LNCaP clone FGC (cell line): Measurements from ENCODE around the gene SGIP1.

ENCODE experiments used
- DNase-seq: peaks from one replicate; pipeline ENCODE4 v3.0.0-alpha.2; 2011; ENCODE audit warnings: low read depth
- H3K4me3 ChIP-seq: 2 replicates; pipeline ENCODE4 v1.5.1; 2011; ENCODE audit warnings: mild to moderate bottlenecking, low read depth, low read length, control low read depth
- TF ChIP-seq, protein P1 (sequence below): IDR thresholded peaks from 2 replicates; pipeline ENCODE4 v1.5.1; 2012; ENCODE audit warnings: mild to moderate bottlenecking; ENCODE audit not compliant: control insufficient read depth, insufficient read depth; ENCODE audit errors: extremely low read depth

Gene SGIP1

DNA sequence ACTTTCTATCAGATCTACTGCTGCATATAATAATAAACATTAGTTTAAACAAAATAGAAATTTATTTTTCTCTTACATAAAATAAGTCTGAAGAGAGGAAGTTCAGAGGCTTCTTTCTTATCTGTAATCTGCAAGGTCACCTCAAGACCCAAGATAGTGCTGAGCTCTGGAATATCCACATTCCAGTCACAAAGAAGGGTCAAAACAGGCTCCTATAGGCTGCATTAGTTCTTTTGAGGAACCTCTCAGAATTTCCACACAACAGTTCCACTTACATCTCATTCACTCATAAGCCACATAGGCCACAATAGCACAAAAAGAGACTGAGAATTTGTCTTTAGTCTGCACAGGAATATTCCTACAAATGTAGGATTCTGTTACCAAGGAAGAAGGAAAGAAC lies 233.7 kb downstream of the SGIP1 start:
- no peak overlapping the region for H3K4me3 ChIP-seq
- DNase-seq = no peak
- TF ChIP-seq, protein P1, sequence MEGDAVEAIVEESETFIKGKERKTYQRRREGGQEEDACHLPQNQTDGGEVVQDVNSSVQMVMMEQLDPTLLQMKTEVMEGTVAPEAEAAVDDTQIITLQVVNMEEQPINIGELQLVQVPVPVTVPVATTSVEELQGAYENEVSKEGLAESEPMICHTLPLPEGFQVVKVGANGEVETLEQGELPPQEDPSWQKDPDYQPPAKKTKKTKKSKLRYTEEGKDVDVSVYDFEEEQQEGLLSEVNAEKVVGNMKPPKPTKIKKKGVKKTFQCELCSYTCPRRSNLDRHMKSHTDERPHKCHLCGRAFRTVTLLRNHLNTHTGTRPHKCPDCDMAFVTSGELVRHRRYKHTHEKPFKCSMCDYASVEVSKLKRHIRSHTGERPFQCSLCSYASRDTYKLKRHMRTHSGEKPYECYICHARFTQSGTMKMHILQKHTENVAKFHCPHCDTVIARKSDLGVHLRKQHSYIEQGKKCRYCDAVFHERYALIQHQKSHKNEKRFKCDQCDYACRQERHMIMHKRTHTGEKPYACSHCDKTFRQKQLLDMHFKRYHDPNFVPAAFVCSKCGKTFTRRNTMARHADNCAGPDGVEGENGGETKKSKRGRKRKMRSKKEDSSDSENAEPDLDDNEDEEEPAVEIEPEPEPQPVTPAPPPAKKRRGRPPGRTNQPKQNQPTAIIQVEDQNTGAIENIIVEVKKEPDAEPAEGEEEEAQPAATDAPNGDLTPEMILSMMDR = no peak

DNA sequence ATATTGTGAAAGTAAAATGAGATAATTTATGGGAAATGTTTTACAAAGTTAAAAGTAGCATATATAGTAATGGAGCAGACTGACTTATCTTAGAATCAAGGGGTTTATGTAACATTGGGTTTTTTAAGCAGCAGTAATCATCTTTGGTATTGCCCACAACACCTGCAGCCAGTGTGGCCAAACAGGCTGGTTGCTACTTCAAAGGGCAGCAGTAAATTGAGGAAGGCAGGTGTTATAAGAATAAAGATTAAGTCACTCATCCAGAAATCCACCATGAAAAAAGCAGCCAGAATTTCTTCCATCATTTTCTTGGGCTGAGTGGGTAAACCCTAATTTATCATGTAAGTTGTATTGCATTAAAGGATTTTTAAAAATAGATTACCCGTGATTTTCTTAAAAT lies 235.0 kb downstream of the SGIP1 start:
- no peak overlapping the region for H3K4me3 ChIP-seq
- TF ChIP-seq, protein P1 = no peak
- no peak for DNase-seq

DNA sequence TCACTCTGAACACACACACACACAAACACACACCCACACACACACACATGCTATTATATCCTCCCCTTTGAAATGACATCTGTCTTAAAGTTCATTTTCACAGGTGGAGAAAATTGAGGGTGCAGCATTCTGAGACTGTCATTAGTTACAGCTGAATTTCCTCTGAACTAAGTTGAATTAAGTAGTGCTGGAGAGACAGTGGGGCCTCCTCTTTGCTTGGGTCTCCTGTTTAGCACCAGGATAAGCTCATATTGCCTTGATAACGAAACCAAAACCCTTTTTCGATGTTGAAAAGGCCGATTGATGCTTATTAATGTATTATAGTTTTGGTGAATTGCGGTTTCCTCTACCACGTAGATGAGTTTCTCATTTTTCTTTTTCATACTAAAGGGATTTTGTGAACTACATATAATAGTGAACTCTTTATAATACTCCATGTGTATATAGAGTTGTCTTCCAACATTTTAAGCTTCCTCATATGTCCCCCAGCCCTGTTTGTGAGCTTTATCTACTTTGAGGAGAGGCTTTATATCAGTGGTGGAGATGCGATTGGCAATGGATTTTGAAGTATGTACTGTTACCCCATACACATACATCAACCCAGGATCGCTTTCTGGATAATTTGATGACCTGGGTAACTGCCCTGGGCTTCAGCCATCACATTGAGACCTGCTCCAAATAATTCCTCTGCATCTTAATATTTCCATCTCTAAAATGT lies 235.7 kb downstream of the SGIP1 start:
- H3K4me3 ChIP-seq = no peak overlapping the region
- no peak for DNase-seq
- TF ChIP-seq, protein P1 = no peak

DNA sequence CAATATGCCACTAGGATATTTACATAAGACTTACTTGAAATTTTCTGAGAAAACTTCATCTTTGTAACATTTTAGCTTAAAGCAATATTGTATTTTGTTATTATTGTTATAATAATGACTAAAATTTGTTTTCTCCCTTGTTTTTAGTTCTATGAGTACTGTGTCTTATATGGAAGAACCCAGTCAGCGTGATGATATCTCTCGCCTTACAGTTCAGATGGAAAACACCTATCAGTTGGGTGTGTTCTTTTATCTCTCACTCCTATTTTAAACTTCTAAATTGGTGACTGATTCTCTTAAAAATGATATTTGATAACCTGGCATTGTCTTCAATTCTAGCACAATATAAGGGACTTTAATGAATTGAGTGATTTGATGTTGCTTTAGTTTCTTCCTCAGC lies 236.3 kb downstream of the SGIP1 start:
- no peak for DNase-seq
- TF ChIP-seq, protein P1 = no peak
- H3K4me3 ChIP-seq = no peak overlapping the region

DNA sequence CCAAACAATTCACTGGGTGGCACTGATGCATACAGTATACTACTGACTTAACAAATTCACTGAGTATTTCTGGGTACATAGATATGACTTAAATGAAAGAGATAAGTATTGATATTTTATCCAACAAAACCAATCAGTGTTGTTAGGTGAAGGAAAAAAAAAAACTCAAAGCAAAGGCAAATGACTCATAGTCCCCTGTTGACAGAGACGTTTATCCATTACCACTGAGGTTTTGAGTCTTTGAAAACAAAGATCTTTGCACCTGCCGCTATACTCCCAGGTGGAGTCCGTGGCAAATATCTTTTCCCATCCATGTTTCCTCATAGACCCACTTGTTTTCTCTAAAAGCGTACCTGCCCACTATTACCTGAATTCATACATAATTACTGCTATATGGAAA lies 236.7 kb downstream of the SGIP1 start:
- DNase-seq = no peak
- TF ChIP-seq, protein P1 = no peak
- H3K4me3 ChIP-seq = no peak overlapping the region

DNA sequence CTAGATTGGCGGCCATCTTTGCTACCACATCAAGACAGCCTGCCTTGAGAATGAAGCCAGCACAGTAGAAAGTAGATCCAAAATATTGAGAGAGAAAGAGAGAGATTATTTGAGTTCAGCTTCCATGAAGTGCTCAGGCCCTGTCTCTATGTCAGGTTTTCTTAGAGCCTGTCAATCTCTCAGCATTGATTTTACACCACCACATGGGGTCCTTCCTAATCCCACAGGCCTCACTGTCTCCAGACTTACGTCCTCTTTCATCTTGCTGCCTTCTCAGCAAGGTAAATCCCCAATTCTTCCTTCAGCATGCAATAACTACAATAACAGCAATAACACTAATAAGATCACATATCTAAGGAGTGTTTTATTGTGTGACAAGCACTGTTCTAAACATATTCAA lies 239.3 kb downstream of the SGIP1 start:
- TF ChIP-seq, protein P1 = no peak
- no peak for DNase-seq

DNA sequence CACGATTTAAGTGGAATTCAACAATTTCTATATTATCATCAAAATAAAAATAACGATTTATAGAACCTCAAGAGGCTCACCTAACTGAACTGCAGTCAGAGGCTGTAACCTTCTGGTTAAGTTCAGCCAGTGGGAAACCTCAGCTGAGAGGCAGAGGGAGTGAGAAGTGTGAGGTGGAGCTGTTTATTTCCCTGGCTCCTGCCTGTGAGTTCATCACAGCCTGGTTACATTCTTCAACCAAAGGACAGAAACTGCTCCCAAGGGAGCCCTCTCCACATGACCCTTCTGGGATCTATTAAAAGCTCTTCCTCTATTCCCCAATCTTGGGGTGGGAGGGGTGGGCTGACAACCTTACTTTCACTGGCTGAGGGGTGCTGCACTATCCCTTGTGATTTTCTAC lies 240.5 kb downstream of the SGIP1 start:
- no peak for DNase-seq
- H3K4me3 ChIP-seq = no peak overlapping the region
- TF ChIP-seq, protein P1 = no peak

More for the DNA sequence above, 239.3 kb downstream of the SGIP1 start:
- H3K4me3 ChIP-seq = no peak overlapping the region
